ENCODE measurements around the gene PNLIPRP2. TPM values are rescaled to one million over a fixed set of nuclear protein-coding genes. Genes with fewer than 3 reads are reported as not detected.

Gene PNLIPRP2
- total RNA-seq, 1 experiment from 2014 or later = 1.1 TPM

DNA sequence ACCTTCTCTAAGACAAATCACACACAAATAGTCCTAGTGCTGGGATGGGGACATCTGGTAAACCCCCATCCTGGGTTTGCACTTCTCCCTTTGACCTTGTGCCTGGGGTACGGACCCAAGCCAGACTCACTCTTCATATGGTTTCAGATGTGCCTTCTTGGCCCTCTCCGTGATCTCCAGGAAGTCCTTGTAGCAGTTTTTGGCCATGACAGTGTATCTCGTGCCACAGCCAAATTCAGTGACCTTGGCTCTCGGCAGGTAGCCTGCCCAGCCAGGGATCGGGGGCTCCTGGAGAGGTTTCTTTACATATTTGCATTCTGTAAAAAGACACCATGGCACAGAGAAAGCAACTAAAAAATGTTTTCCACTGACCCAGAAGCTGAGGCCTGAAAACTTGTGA is 43.9 kb downstream of the PNLIPRP2 start:
- intact Hi-C loops (cut with micrococcal nuclease) = no loop called here
- CTCF ChIA-PET = no interaction called here

DNA sequence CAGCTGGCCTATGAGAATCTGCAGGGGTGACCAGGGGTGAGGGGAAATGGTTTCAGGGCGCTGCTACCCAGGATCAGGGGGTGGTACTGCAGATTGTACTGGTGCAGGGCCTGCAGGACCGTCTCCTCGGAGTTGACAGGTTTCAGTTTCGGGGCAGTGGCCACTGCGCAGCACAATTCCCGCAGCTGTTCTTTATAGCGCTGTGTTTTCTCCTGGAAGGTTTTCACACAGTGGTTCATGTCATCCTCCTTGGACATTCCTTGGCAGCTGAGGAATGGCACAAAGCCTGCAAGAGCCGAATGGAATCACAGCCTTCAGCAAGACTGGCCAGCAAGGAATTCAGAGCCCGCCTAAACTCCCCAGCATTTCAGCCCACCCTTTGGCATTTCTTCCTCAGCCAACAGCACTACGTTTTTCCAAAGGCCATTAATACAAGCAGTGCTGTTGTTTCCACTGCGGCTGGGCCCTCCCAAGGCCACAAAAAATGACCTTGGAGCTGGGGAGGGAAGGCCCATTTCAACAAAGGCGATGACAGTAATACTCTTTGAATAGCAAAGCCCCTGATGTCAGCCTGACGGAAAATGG is 44.9 kb downstream of the PNLIPRP2 start:
- DNase-seq (ENCODE audit: low read depth, low spot score) (no peak), ATAC-seq (no peak)
- H3K4me2 ChIP-seq (ENCODE audit: low read length) = no peak overlapping the region
- H3K4me3 ChIP-seq (replicated peaks in 1 of 2; ENCODE audit: low read depth in 1 of 2, low read length in 2 of 2) = no peak overlapping the region
- H3K4me1 ChIP-seq (ENCODE audit: control insufficient read depth in 1 of 2, insufficient read depth in 2 of 2, low read length in 2 of 2) = peaks cover 0 to 4% of the 10 kb centered on the region in 2 experiments; a peak in 1 of 4 replicates
- no peaks in the 10 kb centered on the region for H3K9me3 ChIP-seq (ENCODE audit: control insufficient read depth in 1 of 2, insufficient read depth in 1 of 2, low read depth in 1 of 2, low read length in 2 of 2)
- no peaks in the 10 kb centered on the region for H3K79me2 ChIP-seq (ENCODE audit: insufficient read depth, low read length)
- ChIA-PET RAD21 (ENCODE audit: low non-redundant PET in 1 of 2, low total read pairs in 2 of 2, uncharacterized antibody in 2 of 2, unreplicated experiment in 2 of 2) (no interaction called here), POLR2A (no interaction called here), CTCF (no interaction called here)
- no peaks in the 10 kb centered on the region for H3K36me3 ChIP-seq (ENCODE audit: control insufficient read depth in 1 of 2, insufficient read depth in 2 of 2, low read length in 2 of 2)
- no peak overlapping the region for H2AFZ ChIP-seq (ENCODE audit: low read depth, low read length, poor library complexity, severe bottlenecking)
- no peaks in the 10 kb centered on the region for H3K9me2 ChIP-seq (ENCODE audit: insufficient read depth)
- no peak overlapping the region for H3K27ac ChIP-seq (ENCODE audit: low read depth, low read length)
- no peaks in the 10 kb centered on the region for H3K27me3 ChIP-seq (ENCODE audit: insufficient read depth, low read length)
- no peak for TF ChIP-seq ELF1 (IDR thresholded peaks at IDR 0.05; ENCODE audit: borderline replicate concordance, low read depth)
- TF ChIP-seq, protein P1, sequence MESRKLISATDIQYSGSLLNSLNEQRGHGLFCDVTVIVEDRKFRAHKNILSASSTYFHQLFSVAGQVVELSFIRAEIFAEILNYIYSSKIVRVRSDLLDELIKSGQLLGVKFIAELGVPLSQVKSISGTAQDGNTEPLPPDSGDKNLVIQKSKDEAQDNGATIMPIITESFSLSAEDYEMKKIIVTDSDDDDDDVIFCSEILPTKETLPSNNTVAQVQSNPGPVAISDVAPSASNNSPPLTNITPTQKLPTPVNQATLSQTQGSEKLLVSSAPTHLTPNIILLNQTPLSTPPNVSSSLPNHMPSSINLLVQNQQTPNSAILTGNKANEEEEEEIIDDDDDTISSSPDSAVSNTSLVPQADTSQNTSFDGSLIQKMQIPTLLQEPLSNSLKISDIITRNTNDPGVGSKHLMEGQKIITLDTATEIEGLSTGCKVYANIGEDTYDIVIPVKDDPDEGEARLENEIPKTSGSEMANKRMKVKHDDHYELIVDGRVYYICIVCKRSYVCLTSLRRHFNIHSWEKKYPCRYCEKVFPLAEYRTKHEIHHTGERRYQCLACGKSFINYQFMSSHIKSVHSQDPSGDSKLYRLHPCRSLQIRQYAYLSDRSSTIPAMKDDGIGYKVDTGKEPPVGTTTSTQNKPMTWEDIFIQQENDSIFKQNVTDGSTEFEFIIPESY (IDR thresholded peaks at IDR 0.05; ENCODE audit: extremely low read depth, insufficient replicate concordance, low read length) = no peak
- TF ChIP-seq SIN3A (IDR thresholded peaks at IDR 0.05; ENCODE audit: low read depth) = no peak
- no peak for TF ChIP-seq SRF (IDR thresholded peaks at IDR 0.05; ENCODE audit: low read depth)
- no peak for TF ChIP-seq CBX3 (IDR thresholded peaks at IDR 0.05; ENCODE audit: low read depth)
- no peak for TF ChIP-seq CEBPB (IDR thresholded peaks at IDR 0.05; ENCODE audit: low read depth)
- no peak for TF ChIP-seq JUND (IDR thresholded peaks at IDR 0.05)
- TF ChIP-seq, protein P2, sequence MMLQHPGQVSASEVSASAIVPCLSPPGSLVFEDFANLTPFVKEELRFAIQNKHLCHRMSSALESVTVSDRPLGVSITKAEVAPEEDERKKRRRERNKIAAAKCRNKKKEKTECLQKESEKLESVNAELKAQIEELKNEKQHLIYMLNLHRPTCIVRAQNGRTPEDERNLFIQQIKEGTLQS (IDR thresholded peaks at IDR 0.05) = no peak
- intact Hi-C loops (cut with micrococcal nuclease) = no loop called here
- no TSS peak for BruUV-seq (replicated peaks)
- no peaks in the 10 kb centered on the region for H4K20me1 ChIP-seq (ENCODE audit: insufficient read depth)
- H3K9ac ChIP-seq (ENCODE audit: low read length) = no peak overlapping the region

More for the DNA sequence above, 43.9 kb downstream of the PNLIPRP2 start:
- no peaks in the 10 kb centered on the region for H4K20me1 ChIP-seq (ENCODE audit: insufficient read depth)
- H3K79me2 ChIP-seq (ENCODE audit: insufficient read depth, low read length) = no peaks in the 10 kb centered on the region
- no peaks in the 10 kb centered on the region for H3K4me1 ChIP-seq (ENCODE audit: control insufficient read depth in 1 of 2, insufficient read depth in 2 of 2, low read length in 2 of 2)
- POLR2A ChIA-PET = no interaction called here
- TF ChIP-seq CEBPB (IDR thresholded peaks at IDR 0.05; ENCODE audit: low read depth) (no peak), YY1 (IDR thresholded peaks at IDR 0.05; ENCODE audit: extremely low read depth, insufficient replicate concordance, low read depth, low read length) (no peak), SP1 (IDR thresholded peaks at IDR 0.05; ENCODE audit: low read depth) (no peak), ZFX (IDR thresholded peaks at IDR 0.05) (no peak)
- no peak overlapping the region for H3K27ac ChIP-seq (ENCODE audit: low read depth, low read length)
- DNase-seq (ENCODE audit: low read depth, low spot score) (no peak), ATAC-seq (no peak)
- H2AFZ ChIP-seq (ENCODE audit: low read depth, low read length, poor library complexity, severe bottlenecking) = no peak overlapping the region
- H3K4me3 ChIP-seq (replicated peaks in 1 of 2; ENCODE audit: low read depth in 1 of 2, low read length in 2 of 2) = no peak overlapping the region
- no peaks in the 10 kb centered on the region for H3K9me2 ChIP-seq (ENCODE audit: insufficient read depth)
- no peak overlapping the region for H3K4me2 ChIP-seq (ENCODE audit: low read length)
- H3K27me3 ChIP-seq (ENCODE audit: insufficient read depth, low read length) = no peaks in the 10 kb centered on the region
- BruUV-seq (replicated peaks) = no TSS peak
- no peaks in the 10 kb centered on the region for H3K9me3 ChIP-seq (ENCODE audit: control insufficient read depth in 1 of 2, insufficient read depth in 1 of 2, low read depth in 1 of 2, low read length in 2 of 2)
- H3K9ac ChIP-seq (ENCODE audit: low read length) = no peak overlapping the region
- no peaks in the 10 kb centered on the region for H3K36me3 ChIP-seq (ENCODE audit: control insufficient read depth in 1 of 2, insufficient read depth in 2 of 2, low read length in 2 of 2)
- RAD21 ChIA-PET (ENCODE audit: low non-redundant PET in 1 of 2, low total read pairs in 2 of 2, uncharacterized antibody in 2 of 2, unreplicated experiment in 2 of 2) = no interaction called here

Data from HCT116 (cell line).